GM19324 (cell line): ENCODE data around the gene XPR1.

Experiments
- ATAC-seq: cut with Tn5 transposase; IDR thresholded peaks from one replicate; pipeline ENCODE4 v1.9.1; 2021; ENCODE audit warnings: mild to moderate bottlenecking, moderate library complexity; ENCODE audit not compliant: unreplicated experiment, low FRiP score

Gene XPR1

DNA sequence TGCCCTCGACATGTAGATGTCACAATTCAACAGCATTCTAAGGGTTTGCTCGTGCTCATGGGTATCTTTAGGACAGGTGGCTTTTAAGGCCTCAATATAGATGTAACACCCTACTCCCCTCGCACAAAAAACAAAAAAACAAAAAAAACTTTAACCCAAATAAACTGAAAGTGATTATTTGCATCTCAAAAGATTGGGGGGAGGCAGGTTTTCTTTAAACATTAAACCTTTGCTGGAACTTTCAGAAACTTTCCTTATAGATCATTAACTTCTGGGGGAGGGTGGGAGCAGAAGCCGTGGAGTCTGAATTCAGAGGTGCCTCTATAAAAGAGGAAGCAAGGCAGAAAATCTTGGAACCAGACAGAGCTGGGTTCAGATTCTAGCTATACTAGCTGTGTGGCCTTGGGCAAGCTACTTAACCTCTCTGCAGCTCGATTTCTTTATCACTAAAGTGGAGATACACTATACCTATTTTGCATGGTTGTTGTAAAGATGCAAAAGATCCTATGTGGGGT lies 277.7 kb downstream of the XPR1 start:
- peak; percentile 55 for ATAC-seq

- ATAC-seq: no peak
These were observed 279.9 kb downstream of the XPR1 start for GRCh38 chr1:180911640-180912191.

- no peak for ATAC-seq
These were observed 280.5 kb downstream of the XPR1 start for GRCh38 chr1:180912211-180912800.

DNA sequence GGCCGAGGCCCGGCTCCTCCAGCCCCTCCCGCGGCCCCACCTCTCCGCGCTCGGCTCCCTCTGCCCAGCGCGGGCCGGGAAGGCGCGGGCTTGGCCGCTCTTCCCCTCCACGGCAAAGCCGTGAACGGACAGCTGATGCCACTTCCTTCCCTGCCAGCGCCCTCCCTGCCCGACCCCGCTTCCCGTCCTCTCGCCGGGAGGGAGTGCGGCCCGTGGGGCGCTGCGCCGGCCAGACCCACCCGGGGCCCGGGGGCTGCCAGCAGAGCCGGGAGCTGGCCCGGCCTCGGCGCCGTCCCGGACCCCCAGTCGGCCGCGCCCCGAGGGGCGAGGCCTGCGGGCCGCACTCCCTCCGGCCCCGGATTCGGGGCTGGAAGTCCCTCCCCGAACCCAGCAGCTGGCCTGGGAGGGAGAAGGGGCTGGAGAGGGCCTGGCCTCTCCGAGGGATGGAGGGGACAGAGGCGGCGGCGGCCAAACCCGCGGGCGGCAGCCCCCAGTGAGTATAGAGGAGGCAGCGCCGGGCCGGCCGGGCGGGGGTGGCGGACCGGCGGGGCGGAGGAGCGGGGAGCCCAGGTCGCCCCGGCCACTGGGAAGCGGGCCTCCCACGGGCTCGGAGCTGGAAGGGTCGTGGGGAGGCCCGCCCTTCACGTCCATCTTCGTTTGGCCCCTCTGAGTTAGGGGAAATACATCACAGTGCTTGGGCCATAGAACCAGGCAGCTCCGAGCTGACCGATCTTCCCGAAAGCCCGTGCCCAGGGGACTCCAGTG lies 281.2 kb downstream of the XPR1 start, which contains the start of gene KIAA1614:
Gene KIAA1614 (plus strand): TSS at position 97 of the 765 bp plus-strand sequence. CDS start 347 bp downstream, at position 444.
- no peak for ATAC-seq

GRCh38 chr1:180915426-180915965 lies 283.7 kb downstream of the XPR1 start:
- ATAC-seq: no peak

- ATAC-seq: no peak
These were observed 284.4 kb downstream of the XPR1 start for GRCh38 chr1:180916012-180916770.

GRCh38 chr1:180916771-180917170 lies 284.9 kb downstream of the XPR1 start:
- no peak for ATAC-seq

DNA sequence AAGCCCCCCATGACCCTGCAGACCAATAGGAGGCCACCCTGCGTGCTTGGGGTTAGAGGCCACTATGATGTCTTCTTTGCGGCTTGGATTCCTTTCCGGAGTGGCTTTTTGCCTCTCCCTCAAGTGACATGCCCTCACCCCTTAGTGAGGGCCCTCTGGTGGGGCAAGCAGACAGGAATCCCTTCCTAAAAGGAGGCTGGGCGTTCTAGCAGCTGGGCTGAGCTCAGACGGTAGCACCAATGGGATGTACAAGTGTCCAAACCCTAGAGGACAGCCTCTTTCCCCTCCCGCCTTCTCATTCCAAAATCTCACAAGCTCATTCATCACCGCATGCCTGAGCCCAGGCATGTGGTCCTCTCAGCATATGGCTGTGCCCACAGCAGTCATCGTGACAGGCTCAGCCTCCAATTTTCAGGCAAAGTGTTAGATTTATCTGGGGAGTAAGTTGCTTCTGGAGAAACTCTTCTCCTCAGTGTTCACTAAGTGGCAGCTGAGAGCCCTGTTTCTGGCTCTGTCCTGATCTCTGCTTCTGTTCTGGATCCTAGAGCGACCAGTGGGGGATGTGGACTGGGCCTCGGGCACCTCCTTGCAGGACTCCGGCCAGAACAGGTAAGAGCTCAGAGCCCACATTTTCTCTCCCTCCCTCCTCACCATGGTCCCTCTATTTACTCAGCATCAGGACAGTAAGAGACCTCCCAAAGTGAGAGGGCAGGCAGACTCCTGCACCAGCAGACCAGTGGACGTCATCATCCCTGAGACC lies 285.7 kb downstream of the XPR1 start:
- ATAC-seq: no peak

DNA sequence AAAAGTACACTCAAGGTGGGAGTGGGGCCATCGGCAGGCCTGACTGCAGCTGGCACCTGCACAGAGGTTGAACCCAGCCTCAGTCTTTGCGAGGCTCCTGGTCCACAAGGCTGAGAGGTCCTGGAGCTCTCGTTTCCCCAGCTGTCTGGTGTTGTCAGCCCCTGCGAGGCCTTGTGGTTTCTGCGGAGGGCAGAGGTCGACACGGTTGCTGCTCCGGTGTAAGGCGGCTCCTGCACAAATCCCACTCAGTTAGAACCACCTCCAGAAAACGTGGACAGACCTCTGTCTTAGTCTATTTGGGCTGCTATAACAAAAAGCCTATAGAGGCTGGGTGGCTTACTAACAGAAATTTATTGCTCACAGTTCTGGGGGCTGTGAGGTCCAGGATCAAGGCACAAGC lies 286.7 kb downstream of the XPR1 start:
- ATAC-seq: no peak

- ATAC-seq: no peak
These were observed 287.4 kb downstream of the XPR1 start for GRCh38 chr1:180919183-180919700.

DNA sequence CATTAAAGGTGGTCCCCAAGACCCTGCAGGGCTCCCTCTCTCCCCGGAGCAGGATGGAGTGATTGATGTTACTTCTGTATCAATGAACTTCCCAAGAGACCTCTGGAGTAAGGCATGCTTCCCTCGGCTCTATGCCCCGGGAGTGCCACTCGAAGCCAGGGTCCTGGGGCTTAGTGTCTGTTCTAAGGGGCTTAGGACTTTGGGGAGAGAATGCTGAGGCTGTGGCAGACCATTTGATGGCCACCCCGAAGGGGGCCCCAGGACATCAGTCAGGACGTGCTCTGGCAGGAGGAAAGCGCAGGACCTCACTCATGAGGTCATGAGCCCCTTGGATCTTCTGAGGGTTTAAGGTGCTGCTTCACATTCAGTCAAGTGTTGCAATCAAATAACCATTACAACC lies 288.4 kb downstream of the XPR1 start:
- ATAC-seq: no peak

- ATAC-seq: no peak
These were observed 288.9 kb downstream of the XPR1 start for GRCh38 chr1:180920702-180921101.

GRCh38 chr1:180921386-180921785 lies 289.6 kb downstream of the XPR1 start:
- no peak for ATAC-seq

GRCh38 chr1:180921891-180922630 lies 290.2 kb downstream of the XPR1 start:
- no peak for ATAC-seq

DNA sequence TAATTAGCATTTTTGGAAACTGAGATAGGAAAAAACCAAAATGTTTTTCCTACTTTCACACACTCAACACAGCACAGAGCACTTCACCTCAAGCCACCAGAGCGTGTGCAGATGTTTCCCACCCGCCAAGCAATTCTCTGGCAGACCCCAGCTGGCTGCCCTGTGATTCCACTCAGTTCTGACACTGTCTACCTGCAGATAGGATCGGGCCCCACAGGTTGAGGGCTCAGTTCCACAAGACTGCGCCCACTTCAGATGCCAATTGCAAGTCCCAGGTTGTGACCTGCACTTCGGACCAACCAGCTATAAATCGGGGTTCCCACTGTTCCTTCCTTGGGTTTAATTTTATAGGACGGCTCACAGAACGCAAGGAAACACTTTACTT lies 290.8 kb downstream of the XPR1 start:
- no peak for ATAC-seq

DNA sequence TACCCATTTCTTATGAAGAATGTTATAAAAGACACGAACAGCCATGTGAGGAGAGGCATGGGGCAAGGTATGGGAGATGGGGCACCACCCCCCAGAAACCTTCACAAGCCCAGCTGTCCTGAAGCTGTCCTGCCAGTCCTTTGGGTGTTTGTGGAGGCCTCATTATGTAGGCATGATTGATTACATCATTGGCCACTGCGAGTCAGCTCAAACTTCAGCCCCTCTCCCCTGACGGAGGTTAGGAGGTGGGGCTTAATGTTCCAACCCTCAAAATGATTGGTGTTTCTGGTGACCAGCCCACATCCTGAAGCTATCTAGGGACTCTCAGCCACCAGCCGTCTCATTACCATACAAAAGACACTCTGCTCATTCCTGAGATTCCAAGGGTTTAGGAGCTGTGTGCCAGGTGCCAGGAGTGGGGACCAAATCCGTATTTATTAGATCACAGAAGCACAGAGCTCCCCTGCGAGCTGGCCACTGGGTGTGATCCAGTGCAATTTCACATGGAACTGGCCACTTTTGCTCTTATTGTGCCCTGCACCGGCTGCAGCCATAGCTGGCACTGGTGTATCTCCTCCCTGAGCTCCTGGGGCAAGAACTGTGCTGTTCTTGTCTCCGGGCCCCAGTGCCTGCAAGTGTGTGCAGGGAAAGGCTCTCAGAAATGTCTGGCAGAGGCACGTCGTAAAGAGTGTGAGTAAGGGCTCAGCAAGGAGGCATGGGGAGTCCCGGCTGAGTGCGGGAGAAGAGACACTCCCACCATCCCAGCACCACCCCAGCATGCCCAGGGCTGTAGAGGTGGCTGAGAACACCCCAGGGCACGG lies 291.4 kb downstream of the XPR1 start:
- no peak for ATAC-seq

DNA sequence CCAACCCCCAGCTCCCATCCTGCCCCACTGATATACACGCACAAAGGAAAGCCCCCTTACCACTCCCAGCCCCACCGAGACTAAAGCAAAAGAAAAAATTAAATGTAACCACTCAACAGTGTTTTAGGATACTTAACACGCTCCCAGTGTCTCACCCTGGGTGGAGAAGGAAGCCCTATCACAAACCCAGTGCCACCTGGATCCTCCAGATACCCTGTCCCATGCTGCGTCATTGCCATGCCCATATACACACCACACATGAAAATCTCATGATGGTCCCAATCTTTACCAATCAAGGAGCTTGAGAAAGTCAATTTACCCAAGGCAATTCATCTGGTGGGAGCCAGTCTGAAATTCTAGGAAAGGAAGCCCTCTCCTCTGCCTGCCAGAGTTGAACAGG lies 292.1 kb downstream of the XPR1 start:
- ATAC-seq: no peak

DNA sequence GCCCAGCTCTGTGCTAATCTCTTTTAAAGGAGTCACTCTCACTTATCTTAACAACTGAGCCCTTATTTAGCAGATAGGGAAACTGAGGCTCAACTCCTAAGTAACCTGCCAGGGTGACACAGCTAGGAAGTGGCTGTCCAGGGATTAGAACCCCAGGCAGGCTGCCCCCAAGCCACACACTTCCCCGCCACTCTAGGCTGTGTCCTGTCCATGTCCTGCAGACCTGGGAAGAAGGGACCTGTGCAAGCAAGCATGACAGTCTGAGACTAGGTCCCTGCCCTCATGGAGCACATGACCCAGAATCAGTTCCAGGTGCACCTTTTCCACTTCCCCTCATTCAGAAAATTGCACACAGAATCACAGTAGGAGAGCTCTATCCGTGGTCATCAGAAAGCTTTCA lies 293.1 kb downstream of the XPR1 start:
- no peak for ATAC-seq
